Measurements from ENCODE around the gene POMT2.

DNA sequence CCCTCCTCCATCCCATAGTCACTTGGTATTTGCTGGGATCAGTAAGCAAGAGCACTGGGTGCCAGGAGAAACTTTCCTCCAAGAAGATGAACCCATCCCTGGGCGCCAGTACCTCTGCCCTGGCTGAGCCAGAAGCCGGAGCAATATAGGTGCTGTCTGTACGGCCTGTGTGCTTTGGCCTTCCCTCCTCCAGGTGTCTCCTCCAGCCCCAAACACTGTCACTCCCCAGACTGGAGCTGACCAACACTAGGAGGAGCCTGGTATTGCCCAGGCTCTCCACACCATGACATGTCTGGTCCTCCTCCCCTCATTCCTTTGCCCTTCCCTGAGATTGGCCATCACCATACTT lies 5.0 kb upstream of the POMT2 start:
- TF ChIP-seq FOXK2 (IDR thresholded peaks at IDR 0.05) (no peak), ARNT (IDR thresholded peaks at IDR 0.05) (no peak), CTBP1 (IDR thresholded peaks at IDR 0.05; ENCODE audit: borderline replicate concordance) (no peak), L3MBTL2 (conservative IDR thresholded peaks at IDR 0.05) (no peak), BHLHE40 (IDR thresholded peaks at IDR 0.05; ENCODE audit: borderline replicate concordance) (no peak), SP1 (IDR thresholded peaks at IDR 0.05) (no peak), SUZ12 (IDR thresholded peaks at IDR 0.05) (no peak), FOXA1 (IDR thresholded peaks at IDR 0.05) (no peak), TARDBP (IDR thresholded peaks at IDR 0.05) (no peak), NFRKB (IDR thresholded peaks at IDR 0.05) (no peak), FOXM1 (IDR thresholded peaks at IDR 0.05; ENCODE audit: borderline replicate concordance) (no peak), ELF4 (IDR thresholded peaks at IDR 0.05) (no peak), ZNF384 (IDR thresholded peaks at IDR 0.05) (no peak)
- TF ChIP-seq, protein P1, sequence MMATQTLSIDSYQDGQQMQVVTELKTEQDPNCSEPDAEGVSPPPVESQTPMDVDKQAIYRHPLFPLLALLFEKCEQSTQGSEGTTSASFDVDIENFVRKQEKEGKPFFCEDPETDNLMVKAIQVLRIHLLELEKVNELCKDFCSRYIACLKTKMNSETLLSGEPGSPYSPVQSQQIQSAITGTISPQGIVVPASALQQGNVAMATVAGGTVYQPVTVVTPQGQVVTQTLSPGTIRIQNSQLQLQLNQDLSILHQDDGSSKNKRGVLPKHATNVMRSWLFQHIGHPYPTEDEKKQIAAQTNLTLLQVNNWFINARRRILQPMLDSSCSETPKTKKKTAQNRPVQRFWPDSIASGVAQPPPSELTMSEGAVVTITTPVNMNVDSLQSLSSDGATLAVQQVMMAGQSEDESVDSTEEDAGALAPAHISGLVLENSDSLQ (IDR thresholded peaks at IDR 0.05): no peak

All from HEK293T (cell line).